Hematopoietic multipotent progenitor cell treated with erythropoietin and hydrocortisone succinate and interleukin-3 and kit ligand, for 17 days (in vitro differentiated cells): ENCODE results near the gene RYK.
"Not testable (repeated sequence)": the region's sequence is repeated elsewhere in the genome, so short reads cannot be mapped to it uniquely, and the experiment has no call there.

Experiments used
- DNase-seq: peaks from one replicate; pipeline ENCODE4 v3.0.0-alpha.2; 2015; ENCODE audit warnings: low spot score

RYK gene

DNA sequence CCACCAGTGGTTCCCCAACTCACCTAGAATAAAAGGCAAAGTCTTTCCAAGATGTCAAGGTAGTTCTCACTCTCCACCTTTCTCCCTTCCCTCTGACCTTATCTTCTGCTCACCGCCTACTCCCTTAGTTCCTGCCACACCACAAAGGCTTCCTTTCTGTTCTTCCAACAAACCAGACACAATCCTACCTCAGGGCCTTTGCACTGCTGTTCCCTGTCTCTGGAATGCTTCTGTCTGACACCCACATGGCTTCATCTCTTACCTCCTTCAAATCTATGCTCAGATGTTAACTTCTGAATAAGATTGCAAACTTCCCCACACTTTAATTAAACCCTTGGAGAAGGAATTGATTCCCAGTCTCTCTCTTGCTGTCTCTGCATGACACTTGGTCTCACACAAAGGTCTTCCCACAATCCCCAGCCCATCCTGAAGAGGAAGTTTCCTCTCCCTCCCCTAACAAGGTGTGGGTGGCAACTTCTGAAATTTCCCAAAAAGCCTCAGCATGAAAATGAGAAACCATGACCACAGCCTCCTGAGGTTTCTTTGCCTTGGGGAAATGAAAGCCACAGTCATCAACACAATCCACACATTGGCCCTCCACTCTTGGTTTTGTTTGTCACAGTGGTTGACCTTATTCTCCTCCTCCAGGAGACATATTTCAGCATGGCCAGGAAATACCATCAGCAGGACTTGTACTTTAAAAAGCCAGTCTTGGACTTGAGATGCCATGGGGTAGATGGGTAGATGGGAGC lies 3.0 kb upstream of the RYK start:
- DNase-seq, result no peak

DNA sequence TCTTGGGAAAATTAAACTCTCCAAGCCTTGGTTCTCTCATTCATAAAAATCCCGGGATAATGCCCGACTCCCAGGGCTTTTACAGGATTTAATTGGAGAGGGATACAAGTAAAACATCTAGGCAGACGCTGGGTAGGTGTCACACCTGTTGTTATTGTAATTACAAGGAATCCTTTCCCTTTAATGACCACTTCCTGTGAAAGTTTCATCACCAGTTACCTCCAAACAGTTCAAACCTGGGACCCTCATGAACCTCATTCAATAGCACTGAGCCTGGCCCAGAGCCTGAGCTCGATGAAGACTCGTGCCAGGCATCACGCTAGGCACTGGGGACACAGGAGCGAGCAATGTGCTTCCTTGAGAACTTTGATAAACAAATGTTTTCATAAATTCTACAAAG lies 2.1 kb upstream of the RYK start:
- no peak for DNase-seq

DNA sequence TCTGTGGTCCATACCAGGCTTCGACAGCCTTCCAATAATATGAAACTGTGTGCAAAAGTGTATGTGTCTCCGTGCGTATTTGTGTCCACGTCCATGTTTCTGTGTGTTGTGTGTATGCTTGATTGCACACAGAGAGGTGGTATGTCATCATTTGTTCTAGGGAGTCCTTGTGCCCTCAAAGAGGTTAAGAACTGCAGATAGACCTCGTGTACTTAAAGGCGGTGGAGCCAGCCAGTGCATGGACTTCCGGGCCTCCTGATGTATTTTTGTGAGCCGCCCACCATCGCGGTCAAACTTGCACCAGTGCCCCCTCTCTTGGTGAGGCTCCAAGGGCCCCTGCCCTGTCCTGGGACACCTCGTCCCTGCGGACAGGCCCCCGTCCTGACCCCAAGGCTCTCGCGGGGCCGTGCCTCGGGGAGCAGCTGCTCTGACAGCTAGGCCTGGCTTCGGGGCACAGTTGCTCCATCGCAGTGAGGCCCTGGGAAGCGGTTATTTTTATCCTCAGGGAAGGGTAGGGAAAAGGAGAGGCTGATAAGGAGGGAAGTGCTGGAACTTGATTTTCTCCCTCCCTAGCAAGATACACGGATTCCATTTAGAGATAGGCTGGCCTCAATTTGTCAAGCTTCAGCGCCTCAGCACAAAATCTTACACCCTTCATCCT lies 1.2 kb upstream of the RYK start:
- no peak for DNase-seq

DNA sequence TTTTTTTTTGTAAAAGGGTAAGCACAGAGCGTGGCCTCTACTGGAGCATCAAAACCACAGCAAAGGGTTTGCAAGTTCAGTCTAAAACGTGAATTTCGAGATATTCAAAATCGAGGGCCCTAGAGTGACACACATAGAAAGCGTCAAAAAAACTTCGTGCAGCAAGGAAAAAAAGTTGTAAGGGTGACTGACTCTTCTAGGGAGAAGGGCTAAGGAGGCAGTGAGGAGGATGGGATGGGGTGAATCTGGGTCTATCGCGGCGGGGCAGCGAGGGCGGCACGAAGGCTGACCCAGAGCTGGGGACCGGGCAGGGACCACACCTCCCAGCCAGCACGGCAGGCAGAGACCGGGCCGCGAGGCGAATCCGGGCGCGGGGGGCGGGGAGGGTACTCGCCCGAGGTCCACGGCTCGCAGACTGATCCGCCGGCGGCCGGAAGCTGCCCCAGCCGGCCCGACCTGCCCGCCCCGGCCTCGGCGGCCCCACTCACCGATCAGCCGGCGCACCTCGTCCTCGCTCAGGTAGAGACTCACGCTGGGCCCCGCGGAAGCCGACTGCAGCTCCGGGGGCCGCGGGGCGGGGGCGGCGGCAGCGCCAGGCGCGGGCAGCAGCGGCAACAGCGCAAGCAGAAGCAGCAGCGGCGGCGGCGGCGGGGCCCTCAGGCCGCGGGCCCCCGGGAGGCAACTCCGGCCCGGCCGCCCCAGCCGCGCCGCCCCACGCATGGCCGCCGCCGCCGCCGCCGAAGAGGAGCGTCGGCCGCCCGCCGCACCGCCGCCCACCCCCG lies 533 bp downstream of the RYK start:
- peak; percentile 14 for DNase-seq

DNA sequence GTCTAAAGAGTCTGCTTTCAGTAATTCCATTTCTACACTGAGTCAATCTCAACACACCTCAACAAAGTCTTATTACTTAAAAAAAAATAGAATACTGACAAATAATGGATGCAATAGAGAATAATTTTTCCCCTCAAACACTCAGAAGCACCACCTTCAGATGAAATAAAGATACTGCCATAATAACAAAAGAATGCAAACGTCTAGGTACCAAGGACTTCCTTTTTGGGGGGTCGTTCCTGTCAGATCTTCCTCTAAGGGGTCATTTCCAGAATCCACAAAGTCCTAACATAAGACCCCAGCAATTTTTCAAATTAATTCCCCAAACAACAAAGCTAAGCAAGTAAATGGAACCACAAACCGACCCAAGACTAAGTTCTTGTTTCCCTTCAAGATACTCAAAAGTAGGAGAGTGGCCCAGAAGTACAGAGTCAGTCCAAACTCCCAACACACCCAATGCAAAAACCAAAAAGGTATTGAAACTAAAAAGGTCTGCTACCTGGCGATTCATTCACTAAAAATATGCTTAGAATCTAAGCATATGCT lies 1.3 kb downstream of the RYK start:
- DNase-seq, result no peak

DNA sequence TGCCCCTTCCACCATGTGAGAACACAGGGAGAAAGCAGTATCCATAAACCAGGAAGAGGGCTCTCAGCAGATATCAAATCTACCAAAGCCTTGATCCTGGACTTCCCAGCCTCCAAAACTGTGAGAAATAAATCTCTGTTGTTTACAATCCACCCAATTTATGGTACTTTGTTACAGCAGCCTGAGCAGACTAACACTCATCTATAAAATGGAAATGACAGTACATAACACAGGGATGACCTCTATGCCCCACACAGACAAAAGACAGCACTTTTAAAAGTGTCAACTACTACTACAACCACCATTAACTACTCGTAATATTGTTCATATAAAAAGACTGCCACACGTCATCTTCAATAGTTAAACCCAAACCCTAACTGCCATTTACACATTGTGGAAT lies 5.7 kb downstream of the RYK start:
- no peak for DNase-seq

DNA sequence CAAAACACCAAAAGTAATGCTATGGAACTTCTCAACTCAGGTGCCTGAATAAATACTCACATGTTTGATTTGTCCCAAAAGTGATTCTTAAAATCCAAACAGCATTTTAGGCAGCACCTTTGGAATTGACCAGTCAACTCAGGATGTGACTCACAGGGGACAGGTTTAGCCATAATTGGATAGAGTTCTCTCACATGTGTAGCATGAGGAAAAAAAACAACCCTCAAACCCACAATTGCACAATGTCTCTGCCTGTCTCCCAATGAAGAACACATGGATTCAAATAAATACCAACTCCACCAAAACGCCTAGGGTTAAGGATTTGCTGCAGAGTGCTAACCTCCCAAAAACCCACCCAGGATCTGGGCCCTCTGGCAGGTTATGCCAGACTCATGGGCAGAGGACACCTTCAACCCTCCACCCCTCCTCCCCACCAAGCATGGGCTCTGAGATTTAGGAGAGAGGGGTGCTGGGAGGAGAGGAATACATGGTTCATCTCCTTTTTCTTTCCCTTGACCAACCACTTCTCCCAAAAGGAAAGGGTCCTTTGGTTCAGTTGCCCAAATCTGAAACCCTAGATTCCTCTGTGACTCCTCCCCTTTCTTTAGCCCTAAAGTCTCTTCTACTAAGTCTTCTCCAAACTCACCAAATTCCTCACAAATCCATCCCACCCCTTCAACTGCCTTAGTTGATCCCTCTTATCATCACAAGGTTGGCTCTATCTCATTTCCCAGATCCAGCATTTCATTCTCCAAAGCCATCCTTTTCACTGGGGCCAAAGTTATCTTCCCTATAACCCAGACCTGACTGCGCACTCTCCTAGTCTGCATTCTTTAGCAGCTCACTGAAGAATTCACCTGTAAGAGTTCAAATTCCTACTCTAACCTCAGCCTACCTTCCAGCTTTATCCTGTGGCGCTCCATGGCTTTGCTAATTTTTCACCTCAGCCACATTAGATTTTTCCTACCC lies 7.7 kb downstream of the RYK start:
- no peak for DNase-seq

DNA sequence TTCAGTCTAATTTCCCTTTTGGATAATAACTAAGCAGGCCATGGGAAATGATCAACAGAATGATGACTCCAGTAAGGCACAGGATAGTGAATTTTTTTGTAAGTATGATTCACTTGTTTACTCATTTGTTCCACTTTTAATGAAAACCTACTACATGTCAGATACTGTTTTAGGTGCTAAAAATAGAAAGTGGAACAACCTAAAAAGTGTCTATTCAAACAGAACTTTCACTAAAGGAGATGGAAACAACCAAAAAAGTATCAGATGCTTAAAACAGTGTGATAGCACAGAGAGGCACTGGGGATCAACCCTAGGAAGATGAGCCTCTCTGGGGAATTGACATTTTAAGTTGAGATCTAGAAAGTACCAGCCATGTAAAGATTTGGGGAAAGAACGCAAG lies 11.1 kb downstream of the RYK start:
- no peak for DNase-seq

DNA sequence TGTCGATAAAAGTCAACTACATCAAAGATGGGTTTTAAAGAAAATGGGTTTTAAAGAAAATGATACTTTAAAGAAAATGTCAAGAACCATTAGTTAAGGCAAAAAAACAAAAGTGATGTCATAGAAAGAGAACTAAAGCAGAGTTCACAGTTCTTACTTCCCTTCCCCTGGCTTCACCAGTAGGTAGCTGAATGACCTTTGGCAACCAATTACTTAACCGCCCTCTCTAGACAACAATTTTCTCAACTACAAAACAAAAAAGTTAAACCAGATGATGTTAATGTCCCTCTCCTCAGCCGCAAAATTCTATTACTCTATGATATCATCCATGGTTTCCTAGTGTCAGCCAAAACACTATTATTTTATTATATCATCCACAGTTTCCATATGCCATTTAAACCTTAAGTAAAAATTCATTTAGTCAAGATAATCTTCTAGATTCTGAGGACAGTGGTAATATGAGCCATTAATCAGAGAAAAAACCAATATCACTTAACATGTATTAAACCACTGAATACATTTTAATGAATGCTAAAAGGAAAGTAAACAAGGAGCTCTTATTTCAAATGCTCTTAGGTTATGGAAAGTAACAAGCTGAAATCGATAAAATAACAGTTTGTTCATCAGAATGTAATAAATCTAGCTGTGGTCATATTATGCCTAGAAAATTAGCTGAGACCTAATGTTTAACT lies 13.1 kb downstream of the RYK start:
- no peak for DNase-seq

DNA sequence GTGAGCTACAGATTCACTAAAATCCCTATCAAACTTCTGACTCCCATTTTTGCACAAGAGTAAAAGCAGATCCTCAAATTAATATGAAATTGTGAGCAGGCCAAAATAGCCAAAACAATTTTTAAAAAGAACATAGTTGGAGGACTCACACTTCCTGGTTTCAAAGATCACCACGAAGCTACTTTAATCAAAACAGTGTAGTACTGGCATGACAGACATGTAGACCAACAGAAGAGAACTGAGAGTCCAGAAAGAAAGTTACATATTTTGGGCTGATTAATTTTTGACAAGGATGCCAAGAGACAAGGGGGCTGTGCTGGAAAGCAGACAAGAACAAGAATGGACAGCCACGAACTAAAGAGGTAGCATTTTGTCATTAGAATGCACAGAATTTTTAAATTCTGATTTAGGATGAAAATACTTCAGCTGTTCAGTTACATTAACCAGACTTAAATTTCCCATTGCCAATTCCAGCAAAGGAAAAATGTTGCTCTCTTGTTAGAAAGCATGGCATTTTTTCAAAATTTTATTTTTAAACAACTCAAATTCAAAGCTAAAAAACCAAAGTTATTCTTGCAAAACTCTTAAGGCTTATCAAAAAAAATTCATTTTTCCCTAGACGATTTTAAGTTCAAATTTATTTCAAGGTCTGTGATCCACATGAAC lies 14.0 kb downstream of the RYK start:
- no peak for DNase-seq

DNA sequence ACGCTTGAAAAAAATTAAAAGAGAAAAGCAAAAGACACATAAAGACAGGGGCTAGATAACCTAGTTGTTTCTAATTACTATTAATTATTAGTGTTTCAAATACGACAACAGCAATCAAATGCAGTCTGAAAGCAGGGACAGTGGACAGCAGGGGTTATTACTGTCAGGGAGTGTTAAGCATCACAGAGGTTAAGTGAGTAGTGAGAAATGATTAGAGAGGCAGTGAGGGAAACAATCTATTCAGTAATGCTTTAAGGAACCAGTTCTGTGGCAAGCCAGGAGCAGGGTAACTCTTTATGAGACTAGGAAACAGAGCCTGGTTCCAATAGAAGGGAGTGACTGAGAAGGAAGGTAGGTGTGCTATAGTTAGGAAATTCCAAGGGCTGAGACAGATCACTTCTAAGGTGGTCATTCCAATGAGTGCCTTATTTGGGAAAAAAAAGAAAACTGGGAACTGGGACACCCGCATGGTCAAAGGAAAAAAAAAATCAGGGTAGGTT lies 15.0 kb downstream of the RYK start:
- no peak for DNase-seq

DNA sequence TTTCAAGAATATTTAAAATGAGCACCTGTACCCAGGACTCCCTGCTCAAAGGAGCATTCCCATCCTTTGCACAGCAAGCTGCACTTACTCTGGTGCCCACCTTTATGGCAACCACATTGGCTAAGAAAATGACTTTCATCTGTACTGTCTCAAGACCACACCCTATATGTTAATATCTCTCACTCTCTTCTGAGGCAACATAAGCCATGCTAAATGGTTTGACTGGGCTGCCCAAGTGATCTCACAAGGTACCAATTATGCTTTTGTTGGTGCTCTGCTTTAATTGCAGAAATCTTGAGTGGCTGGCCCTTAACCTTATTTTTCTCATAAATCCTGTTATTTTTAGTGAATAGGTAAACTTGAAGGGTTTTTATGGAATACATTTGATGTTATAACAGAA lies 17.7 kb downstream of the RYK start:
- no peak for DNase-seq

DNA sequence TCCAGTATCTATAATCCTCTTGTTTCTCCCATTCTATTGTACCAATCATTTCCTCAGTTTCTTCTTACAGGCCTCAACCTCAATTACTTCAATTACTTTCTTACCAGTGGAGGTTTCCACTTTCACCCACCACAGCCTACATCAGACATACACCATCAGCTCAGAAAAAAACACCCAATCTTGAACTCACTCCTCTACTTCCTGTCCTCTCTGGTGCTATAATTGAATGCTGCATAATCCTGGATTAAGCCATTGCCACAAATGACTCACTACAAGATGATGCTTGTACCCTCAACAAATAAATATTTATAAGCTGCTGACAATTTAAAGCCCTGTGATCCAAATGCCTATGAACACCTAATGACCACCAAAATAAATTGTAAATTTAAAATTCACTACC lies 18.5 kb downstream of the RYK start:
- DNase-seq, result no peak

DNA sequence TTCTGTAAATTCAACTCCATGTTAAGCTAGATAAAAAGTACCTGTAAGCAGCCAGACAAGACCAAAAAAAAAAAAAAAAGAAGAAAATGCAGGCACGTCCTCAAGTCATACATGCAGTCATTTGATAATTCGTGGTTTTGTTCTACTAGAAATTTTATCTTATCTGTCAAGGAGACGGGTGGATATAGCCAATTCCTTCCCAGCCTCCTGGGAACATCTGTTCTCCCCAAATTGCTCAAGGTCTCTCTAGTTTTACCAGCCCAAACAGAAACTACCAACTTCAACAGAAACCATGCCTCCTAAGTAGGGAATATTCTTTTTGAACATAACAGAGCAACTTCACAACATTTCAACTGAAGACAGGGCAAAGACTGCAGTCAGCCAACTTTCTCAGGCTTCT lies 19.5 kb downstream of the RYK start:
- DNase-seq, result no peak

DNA sequence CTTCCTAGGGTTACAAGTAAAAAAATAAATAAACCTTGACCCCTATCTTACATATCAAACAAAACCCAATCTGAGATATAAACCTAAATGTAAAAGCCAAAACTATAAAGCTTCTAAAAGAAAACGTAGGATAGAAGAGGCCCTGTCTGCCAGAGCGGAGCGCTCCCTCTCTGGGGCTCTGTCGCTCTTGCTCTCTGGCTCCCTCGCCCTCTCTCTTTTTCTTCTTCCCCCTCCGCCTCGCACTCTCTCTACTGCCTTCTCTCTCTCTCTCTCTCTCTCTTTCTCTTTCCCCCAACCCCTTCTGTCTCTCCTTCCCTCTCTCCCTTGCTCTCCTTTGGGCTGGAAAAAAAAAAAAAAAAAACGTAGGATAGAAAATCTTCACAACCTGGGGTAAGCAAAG lies 21.6 kb downstream of the RYK start:
- DNase-seq, result no peak

DNA sequence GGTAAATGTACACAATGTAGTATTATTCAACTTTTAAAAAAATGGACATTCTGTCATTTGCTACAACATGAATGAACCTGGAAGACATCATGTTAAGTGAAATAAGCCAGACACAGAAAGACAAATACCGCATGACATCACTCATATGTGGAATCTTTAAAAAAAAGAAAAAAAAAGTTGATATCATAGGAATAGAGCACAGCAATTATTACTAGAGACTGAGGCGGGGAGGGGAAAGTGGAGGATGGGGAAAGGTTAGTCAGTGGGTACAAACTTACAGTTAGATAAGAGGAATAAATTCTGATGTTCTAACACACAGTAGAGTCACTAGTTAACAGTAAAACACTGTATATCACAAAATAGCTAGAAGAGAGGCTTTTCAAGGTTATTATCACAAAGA lies 22.2 kb downstream of the RYK start:
- no peak for DNase-seq

DNA sequence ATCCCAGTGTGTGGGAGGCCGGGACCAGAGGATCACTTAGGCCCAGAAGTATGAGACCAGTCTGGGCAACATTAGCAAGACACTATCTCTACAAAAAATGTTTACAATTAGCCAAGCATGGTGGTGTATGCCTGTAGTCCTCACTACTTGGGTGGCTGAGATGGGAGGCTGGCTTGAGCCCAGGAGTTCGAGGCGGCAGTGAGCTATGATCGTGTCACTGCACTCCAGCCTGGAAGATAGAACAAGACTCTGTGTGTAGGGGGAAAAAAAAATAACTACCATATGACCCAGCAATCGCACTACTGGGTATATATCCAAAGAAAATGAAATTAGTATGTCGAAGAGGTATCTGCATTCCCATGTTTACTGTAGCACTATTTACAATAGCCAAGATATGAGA lies 22.6 kb downstream of the RYK start:
- no peak for DNase-seq

DNA sequence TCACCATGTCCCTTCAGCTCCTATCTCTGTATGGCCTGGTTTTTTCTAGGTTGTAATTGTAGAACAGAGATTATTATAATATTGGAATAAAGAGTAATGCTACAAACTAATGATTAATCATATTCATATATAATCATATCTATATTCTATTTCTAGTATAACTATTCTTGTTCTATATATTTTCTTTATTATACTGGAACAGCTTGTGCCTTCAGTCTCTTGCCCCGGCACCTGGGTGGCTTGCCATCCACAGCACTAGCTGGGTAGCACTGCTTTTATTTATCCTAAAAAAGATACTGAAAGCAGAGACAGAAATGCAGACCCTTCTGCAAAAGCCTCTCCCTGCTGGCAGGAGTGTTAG lies 25.9 kb downstream of the RYK start:
- DNase-seq, result not testable (repeated sequence)

DNA sequence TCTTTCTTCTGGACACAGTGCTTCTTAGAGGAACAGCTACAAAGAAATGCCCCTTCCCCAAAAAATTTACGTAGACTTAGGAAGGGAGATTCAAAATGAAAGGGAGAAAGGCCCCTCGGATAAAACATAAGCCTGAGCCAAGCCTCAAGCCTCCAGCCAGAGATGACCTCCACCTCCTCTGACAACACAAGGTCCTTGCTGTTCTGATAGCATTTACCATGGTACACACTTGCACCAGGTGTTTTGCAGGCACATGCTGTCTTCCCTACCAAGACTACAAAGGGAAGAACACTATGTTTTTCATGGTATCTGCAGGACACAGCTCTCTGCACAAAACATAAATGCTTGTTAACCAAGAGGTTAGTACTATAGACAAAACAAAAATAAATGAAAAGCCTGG lies 27.8 kb downstream of the RYK start:
- DNase-seq, result no peak

DNA sequence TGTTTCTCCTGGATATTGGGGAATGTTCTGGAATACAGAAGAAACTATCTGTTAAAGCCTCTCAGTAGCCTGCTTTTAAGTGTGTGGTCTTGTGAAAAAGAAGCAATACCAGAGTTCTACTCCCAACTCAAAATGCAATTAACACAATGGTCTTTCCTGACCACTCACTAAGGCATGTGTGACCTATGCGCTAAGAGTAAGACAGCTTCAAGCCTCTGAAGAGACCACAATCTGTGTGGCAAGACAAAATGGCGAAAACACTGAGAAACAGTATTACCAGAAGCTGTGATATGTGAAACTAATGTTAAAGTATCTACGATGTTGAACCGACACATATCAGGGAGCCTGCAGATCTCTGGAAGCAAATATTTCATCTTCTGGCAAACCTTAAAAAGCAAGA lies 33.8 kb downstream of the RYK start:
- DNase-seq, result no peak
